Measurements from ENCODE around the gene SCT.

DNA sequence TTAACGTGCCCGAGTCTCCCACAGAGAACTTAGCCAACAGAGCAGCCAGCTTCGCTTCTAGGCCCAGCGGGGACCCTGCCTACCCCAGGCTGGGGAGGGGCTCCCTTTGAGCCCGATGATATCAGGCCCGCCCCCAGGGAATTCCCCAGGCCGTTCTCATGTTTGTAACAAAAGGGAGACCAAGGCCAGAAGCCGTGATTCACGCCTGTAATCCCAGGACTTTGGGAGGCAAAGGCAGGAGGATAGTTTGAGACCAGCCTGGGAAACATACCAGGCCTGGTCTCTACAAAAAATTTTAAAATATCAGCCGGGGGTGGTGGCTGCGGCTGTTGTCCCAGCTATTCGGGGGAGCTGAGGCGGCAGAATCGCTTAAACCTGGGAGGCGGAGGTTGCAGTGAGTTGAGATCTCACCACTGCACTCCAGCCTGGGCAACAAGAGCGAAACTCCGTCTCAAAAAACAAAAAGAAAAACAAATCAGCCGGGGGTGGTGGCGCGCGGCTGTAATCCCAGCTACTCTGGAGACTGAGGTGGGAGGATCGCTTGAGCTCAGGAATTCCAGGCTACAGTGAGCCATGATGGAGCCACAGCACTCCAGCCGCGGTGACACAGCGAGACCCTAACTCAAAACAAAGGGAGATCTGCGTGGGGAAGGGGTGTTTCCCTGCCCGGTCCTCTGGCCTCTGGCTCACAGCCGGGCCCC, 11.8 kb upstream of the SCT start:
- TF ChIP-seq, protein P1, sequence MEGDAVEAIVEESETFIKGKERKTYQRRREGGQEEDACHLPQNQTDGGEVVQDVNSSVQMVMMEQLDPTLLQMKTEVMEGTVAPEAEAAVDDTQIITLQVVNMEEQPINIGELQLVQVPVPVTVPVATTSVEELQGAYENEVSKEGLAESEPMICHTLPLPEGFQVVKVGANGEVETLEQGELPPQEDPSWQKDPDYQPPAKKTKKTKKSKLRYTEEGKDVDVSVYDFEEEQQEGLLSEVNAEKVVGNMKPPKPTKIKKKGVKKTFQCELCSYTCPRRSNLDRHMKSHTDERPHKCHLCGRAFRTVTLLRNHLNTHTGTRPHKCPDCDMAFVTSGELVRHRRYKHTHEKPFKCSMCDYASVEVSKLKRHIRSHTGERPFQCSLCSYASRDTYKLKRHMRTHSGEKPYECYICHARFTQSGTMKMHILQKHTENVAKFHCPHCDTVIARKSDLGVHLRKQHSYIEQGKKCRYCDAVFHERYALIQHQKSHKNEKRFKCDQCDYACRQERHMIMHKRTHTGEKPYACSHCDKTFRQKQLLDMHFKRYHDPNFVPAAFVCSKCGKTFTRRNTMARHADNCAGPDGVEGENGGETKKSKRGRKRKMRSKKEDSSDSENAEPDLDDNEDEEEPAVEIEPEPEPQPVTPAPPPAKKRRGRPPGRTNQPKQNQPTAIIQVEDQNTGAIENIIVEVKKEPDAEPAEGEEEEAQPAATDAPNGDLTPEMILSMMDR (IDR thresholded peaks at IDR 0.05), result no peak
- no peak for TF ChIP-seq POLR2A (IDR thresholded peaks at IDR 0.05)
